HEK293T (cell line): ENCODE measurements around the gene RBMS1.

Experiments used
- ARNT ChIP-seq: fragments of 450-650 bp; IDR thresholded peaks from 2 replicates; pipeline ENCODE4 v1.6.1; 2017; ENCODE audit warnings: mild to moderate bottlenecking
- FOXM1 ChIP-seq: fragments of 450-650 bp; IDR thresholded peaks from 2 replicates; pipeline ENCODE4 v1.6.1; 2017; ENCODE audit warnings: mild to moderate bottlenecking, borderline replicate concordance
- NFRKB ChIP-seq: fragments of 450-650 bp; IDR thresholded peaks from 2 replicates; pipeline ENCODE4 v1.6.1; 2016; ENCODE audit warnings: mild to moderate bottlenecking, moderate library complexity
- PKNOX1 ChIP-seq: fragments of 450-650 bp; IDR thresholded peaks from 2 replicates; pipeline ENCODE4 v1.6.1; 2016

- TF ChIP-seq ARNT (no peak), NFRKB (no peak), FOXM1 (no peak), PKNOX1 (no peak)
These were observed 207.1 kb downstream of the RBMS1 start for GRCh38 chr2:160286551-160286950.
